Epithelial cell of proximal tubule (primary cell): ENCODE data around the gene LXN. TPM values are rescaled to one million over a fixed set of nuclear protein-coding genes. Genes with fewer than 3 reads are reported as not detected.

ENCODE experiments used
- DNase-seq: peaks from one replicate; pipeline ENCODE4 v3.0.0-alpha.2; 2011; ENCODE audit warnings: low read depth
- H3K4me3 ChIP-seq: 2 replicates; pipeline ENCODE4 v1.5.1; 2011; ENCODE audit warnings: low read depth, mild to moderate bottlenecking, low read length
- total RNA-seq: library from RNA; depleted of rRNA; stranded (reverse); fragments of >200 nt; gene quantifications from 2 replicates; pipeline ENCODE4 v1.2.3, GENCODE V29; 2015
- TF ChIP-seq, protein P1 (sequence below): conservative IDR thresholded peaks from 2 replicates; pipeline ENCODE4 v1.5.1; 2012; ENCODE audit warnings: low read depth, mild to moderate bottlenecking, low read length

LXN gene
- total RNA-seq, 1 donor from 2014 or later: 14.4 TPM

GRCh38 chr3:158642005-158642404 lies 30.4 kb downstream of the LXN start:
- TF ChIP-seq, protein P1, sequence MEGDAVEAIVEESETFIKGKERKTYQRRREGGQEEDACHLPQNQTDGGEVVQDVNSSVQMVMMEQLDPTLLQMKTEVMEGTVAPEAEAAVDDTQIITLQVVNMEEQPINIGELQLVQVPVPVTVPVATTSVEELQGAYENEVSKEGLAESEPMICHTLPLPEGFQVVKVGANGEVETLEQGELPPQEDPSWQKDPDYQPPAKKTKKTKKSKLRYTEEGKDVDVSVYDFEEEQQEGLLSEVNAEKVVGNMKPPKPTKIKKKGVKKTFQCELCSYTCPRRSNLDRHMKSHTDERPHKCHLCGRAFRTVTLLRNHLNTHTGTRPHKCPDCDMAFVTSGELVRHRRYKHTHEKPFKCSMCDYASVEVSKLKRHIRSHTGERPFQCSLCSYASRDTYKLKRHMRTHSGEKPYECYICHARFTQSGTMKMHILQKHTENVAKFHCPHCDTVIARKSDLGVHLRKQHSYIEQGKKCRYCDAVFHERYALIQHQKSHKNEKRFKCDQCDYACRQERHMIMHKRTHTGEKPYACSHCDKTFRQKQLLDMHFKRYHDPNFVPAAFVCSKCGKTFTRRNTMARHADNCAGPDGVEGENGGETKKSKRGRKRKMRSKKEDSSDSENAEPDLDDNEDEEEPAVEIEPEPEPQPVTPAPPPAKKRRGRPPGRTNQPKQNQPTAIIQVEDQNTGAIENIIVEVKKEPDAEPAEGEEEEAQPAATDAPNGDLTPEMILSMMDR: no peak
- DNase-seq: no peak
- H3K4me3 ChIP-seq: no peak overlapping the region

GRCh38 chr3:158640646-158641045 lies 31.8 kb downstream of the LXN start:
- H3K4me3 ChIP-seq: no peak overlapping the region
- no peak for DNase-seq
- TF ChIP-seq, protein P1: no peak

DNA sequence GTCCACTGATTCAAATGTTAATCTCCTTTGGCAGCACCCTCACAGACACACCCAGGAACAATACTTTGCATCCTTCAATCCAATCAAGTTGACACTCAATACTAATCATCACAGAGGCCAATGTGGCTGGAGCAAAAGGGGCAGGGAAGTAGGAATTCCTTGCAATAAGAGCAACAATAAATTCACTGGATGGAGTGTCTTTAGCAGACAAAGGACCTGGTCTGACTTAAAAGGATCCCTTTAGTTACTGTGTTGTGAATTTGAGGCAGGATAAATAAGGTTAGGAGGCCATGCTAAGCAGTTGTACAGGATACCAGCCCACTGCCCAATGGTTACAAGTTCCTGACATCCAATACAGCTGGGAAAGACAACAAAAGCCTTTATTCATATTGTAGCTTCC lies 40.5 kb downstream of the LXN start:
- TF ChIP-seq, protein P1: no peak
- no peak for DNase-seq
- no peak overlapping the region for H3K4me3 ChIP-seq

DNA sequence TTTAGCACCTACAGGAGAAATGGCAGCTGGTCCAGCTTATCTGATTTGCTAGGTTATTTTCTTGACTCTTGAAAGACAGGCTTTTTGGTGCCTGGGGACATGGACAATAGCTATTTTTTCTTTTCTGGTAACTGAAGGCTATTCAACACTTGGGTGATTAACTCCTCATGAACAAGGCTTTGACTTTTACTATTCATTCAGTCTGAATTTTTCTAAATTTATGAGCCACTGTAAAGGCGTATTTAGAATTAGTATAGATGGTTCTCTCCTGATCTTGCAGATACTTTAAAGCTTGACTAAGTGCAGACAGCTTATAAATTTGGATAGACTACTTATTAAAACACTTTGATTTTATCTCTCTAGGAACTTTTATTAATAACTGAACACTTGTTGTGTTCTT lies 46.6 kb downstream of the LXN start:
- DNase-seq: no peak
- H3K4me3 ChIP-seq: no peak overlapping the region

DNA sequence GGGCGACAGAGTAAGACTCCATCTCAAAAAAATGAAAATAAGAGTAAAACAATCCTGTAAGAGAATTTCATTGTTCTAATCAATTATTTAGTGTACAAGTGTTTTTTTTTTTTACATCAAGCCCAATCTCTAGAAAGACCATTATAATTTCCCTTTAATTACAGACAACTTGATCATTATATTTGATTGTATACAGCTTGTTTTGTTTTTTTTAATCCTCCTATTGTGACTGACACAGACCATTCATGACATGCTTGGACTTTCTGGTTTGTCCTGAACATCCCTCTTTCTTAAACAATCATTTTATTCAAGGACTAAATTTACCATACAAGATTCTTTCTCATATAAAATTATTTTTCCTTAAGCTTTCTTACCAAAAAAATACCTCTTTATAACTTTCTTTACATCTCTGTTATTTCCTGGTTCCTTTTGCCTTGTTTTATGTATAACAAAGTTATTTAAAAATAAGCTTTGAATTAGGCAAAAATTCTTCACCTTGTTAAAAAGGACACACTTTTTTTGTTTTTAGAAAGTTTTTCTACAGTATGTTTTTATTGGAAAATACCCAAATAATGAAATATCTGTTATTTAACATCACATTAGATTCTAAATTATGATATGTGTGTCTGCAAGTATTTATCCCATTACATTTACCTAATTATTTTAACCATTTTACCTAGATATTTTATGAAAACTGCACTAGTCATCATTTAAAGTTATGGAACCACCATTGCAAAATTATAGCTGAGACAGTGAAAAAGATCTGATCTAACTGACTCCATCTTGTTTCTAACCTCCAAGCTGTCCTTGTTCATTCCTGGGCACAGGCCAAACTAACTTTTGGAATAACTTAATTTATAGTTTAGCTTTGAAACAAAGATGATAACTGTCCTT lies 54.2 kb downstream of the LXN start:
- TF ChIP-seq, protein P1: no peak
- DNase-seq: no peak
- H3K4me3 ChIP-seq: no peak overlapping the region

More for the DNA sequence above, 46.6 kb downstream of the LXN start:
- TF ChIP-seq, protein P1: no peak

Other genes starting within 250 kb of the LXN start
- gene MLF1, start 101.5 kb downstream of the LXN start, total RNA-seq: 5.4 and 7.6 TPM in 2 replicates
- gene GFM1, start 28.1 kb downstream of the LXN start, total RNA-seq: 20.8 and 51.4 TPM in 2 replicates
- 9.8 and 10.4 TPM in 2 replicates for gene RARRES1, start 59.8 kb upstream of the LXN start, total RNA-seq
- gene MFSD1, start 129.4 kb upstream of the LXN start, total RNA-seq: 27.8 and 32.8 TPM in 2 replicates